Fibroblast of peridontal ligament (primary cell): ENCODE data around the gene ZDBF2.
"Not testable (repeated sequence)": the region's sequence is repeated elsewhere in the genome, so short reads cannot be mapped to it uniquely, and the experiment has no call there.

Source experiments
- DNase-seq: peaks from one replicate; pipeline ENCODE4 v3.0.0-alpha.2; 2010; ENCODE audit errors: extremely low read depth

The ZDBF2 gene

GRCh38 chr2:206274434-206275311 lies at the start of gene ZDBF2:
Gene ZDBF2, plus strand, starts transcription at chr2:206274663. Its CDS starts 7,187 bp downstream, at chr2:206281850.
- peak; percentile 64 for DNase-seq

GRCh38 chr2:206225435-206226232 lies 48.8 kb upstream of the ZDBF2 start:
- no peak for DNase-seq

GRCh38 chr2:206228636-206229035 lies 45.8 kb upstream of the ZDBF2 start:
- DNase-seq: not testable (repeated sequence)

GRCh38 chr2:206229642-206230041 lies 44.8 kb upstream of the ZDBF2 start:
- no peak for DNase-seq

GRCh38 chr2:206230060-206230762 lies 44.3 kb upstream of the ZDBF2 start:
- DNase-seq: peak; percentile 37

GRCh38 chr2:206231669-206232286 lies 42.7 kb upstream of the ZDBF2 start:
- DNase-seq: no peak

GRCh38 chr2:206232287-206233035 lies 42.0 kb upstream of the ZDBF2 start:
- peak; percentile 66 for DNase-seq

GRCh38 chr2:206239157-206239556 lies 35.3 kb upstream of the ZDBF2 start:
- no peak for DNase-seq

GRCh38 chr2:206240327-206240726 lies 34.1 kb upstream of the ZDBF2 start:
- DNase-seq: no peak

- peak; percentile 54 for DNase-seq
Measured at GRCh38 chr2:206241736-206242135, 32.7 kb upstream of the ZDBF2 start.

GRCh38 chr2:206245265-206245672 lies 29.2 kb upstream of the ZDBF2 start:
- no peak for DNase-seq

GRCh38 chr2:206250041-206250897 lies 24.2 kb upstream of the ZDBF2 start:
- DNase-seq: peak; percentile 32

- no peak for DNase-seq
Measured at GRCh38 chr2:206253125-206253776, 21.2 kb upstream of the ZDBF2 start.

GRCh38 chr2:206253777-206254166 lies 20.7 kb upstream of the ZDBF2 start:
- DNase-seq: no peak

- no peak for DNase-seq
Measured at GRCh38 chr2:206255003-206255402, 19.5 kb upstream of the ZDBF2 start.

GRCh38 chr2:206256706-206257205 lies 17.7 kb upstream of the ZDBF2 start:
- no peak for DNase-seq

- DNase-seq: no peak
Measured at GRCh38 chr2:206257350-206257749, 17.1 kb upstream of the ZDBF2 start.

- no peak for DNase-seq
Measured at GRCh38 chr2:206257861-206258260, 16.6 kb upstream of the ZDBF2 start.

- DNase-seq: not testable (repeated sequence)
Measured at GRCh38 chr2:206258615-206259014, 15.8 kb upstream of the ZDBF2 start.
